NB4 (cell line): ENCODE results near the gene SNX7.

Source experiments
- MYC ChIP-seq: IDR thresholded peaks from 2 replicates; pipeline ENCODE4 v1.6.1; 2011; ENCODE audit warnings: low read depth, low read length
- POLR2A ChIP-seq: IDR thresholded peaks from 2 replicates; pipeline ENCODE4 v1.6.1; 2011; ENCODE audit warnings: mild to moderate bottlenecking; ENCODE audit not compliant: insufficient read length; ENCODE audit errors: extremely low read depth
- TF ChIP-seq, protein P1 (sequence below): IDR thresholded peaks from one replicate; pipeline ENCODE4 v1.5.1; 2012; ENCODE audit warnings: low read depth, low read length

DNA sequence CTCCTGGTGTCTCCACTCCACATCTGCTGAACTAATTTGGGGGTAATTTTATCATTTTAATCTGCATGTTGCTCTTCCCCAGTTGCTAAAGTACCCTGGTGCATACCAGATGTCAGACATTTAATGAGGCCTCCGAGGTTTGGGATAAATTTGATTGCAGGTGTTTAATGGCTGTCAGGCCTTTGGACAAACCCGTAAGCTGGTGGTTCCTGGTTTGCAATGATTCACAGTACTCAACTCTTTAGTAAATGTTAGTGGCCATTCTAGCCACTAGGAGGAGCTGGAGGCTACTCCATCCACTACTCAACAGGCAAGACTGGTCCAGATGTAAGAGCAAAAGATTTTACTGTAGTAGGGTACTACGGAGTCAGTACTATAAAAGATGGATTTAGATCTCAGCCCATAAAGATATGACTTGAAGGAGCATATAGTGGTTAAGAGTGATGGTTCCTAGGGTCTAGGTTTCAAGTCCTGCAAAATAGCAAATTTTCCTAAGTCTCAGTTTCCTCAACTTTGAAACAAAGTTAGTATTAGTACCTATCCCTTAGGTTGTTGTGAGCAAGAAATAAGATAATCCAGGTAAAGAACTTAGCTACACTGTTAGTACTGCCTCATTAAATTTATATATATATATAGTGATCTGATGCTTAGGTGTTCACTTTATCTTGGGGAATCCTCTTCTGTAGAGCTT is 132.8 kb downstream of the SNX7 start:
- TF ChIP-seq, protein P1, sequence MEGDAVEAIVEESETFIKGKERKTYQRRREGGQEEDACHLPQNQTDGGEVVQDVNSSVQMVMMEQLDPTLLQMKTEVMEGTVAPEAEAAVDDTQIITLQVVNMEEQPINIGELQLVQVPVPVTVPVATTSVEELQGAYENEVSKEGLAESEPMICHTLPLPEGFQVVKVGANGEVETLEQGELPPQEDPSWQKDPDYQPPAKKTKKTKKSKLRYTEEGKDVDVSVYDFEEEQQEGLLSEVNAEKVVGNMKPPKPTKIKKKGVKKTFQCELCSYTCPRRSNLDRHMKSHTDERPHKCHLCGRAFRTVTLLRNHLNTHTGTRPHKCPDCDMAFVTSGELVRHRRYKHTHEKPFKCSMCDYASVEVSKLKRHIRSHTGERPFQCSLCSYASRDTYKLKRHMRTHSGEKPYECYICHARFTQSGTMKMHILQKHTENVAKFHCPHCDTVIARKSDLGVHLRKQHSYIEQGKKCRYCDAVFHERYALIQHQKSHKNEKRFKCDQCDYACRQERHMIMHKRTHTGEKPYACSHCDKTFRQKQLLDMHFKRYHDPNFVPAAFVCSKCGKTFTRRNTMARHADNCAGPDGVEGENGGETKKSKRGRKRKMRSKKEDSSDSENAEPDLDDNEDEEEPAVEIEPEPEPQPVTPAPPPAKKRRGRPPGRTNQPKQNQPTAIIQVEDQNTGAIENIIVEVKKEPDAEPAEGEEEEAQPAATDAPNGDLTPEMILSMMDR, result peak; percentile 78
- TF ChIP-seq MYC (no peak), POLR2A (no peak)
